ENCODE measurements around the gene DUSP16.
A peak's percentile ranks its signal among the peaks of the same experiment; 100 is the strongest.

Gene DUSP16

DNA sequence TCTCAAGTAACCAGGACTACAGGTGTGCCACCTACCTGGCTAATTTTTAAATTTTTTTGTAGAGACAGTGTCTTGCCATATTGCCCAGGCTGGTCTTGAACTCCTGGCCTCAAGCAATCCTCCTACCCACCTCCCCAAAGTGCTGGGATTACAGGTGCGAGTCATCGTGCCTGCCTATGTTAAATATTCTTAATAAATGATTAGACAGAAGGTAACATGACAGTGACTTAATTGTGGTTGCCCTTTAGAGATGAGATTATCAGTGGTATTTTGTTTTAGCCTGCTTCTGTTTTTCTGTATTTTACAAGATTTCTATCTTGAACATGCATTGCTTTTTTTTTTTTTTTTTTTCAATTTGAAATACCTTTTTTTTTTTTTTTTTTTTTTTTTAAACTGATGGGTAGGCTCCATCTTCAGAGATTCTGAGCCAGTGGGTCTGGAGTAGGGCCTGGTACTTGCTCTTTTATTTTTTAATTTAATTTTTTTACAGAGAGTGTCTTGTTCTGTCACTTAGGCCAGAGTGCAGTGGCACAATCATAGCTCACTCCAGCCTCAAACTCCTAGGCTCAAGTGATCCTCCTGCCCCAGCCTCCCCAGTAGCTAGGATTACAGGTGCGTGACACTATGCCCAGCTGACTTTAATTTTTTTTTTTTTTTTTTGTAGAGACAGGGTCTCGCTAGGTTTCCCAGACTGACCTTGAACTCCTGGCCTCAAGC, 117.3 kb downstream of the DUSP16 start:
- H3K4me3 ChIP-seq (ENCODE audit: low read depth, low read length): no peak overlapping the region
- in situ Hi-C loops (cut with HindIII; ENCODE audit: low sequenced_read_pairs): no loop called here
- DNase-seq (ENCODE audit: low read depth): no peak
- TF ChIP-seq, protein P1, sequence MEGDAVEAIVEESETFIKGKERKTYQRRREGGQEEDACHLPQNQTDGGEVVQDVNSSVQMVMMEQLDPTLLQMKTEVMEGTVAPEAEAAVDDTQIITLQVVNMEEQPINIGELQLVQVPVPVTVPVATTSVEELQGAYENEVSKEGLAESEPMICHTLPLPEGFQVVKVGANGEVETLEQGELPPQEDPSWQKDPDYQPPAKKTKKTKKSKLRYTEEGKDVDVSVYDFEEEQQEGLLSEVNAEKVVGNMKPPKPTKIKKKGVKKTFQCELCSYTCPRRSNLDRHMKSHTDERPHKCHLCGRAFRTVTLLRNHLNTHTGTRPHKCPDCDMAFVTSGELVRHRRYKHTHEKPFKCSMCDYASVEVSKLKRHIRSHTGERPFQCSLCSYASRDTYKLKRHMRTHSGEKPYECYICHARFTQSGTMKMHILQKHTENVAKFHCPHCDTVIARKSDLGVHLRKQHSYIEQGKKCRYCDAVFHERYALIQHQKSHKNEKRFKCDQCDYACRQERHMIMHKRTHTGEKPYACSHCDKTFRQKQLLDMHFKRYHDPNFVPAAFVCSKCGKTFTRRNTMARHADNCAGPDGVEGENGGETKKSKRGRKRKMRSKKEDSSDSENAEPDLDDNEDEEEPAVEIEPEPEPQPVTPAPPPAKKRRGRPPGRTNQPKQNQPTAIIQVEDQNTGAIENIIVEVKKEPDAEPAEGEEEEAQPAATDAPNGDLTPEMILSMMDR (IDR thresholded peaks at IDR 0.05; ENCODE audit: low read depth, low read length, missing control alignments): no peak

DNA sequence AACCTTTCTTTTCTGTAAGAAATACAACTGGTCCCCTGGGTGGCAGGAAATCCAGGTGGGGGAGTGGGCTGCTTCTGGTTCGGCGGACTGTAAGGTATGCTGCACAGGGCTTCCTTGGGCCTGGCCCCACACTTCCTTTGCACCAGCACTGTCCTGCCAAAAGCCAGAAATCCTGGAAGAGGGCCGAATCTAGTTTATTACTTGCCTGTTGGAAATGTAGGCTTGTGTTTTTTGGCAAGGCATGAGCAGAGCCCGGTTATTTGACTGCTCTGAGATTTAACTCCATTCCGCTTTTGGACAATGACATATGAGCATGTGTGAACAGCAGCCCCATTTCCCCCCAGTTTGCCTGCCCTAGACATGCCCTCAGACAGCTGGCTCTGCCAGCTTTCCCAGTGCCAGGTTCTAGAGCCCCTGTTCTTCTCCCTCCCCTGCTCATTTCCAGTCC, 119.2 kb downstream of the DUSP16 start:
- in situ Hi-C loops (cut with HindIII; ENCODE audit: low sequenced_read_pairs): no loop called here
- TF ChIP-seq, protein P1 (IDR thresholded peaks at IDR 0.05; ENCODE audit: low read depth, low read length, missing control alignments): no peak
- H3K4me3 ChIP-seq (ENCODE audit: low read depth, low read length): no peak overlapping the region
- peak; percentile 51 for DNase-seq (ENCODE audit: low read depth)

DNA sequence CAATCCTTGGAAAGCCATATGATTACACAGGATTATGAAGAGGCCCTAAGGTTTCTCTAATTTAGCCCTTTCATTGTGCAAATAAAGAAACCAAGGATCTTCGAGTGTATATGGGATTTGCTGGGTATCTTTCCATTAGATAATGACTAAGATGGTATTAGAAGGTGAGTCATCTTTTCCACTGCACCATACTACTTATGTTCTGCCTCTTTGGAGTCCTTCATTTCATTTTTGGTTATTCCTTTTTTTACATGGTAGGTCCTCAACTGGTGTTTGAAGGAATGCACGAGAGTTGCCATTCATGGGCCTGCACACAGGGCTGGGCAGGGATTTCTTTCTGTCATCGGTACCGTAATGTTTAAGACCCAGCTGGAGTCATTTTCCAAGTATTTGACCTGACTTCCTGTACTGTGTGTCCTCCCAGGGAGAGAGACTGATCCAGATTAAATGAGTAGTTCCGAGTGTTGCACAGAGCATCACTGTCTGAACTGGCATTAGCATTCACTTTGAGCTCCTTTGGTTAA, 120.1 kb downstream of the DUSP16 start:
- DNase-seq (ENCODE audit: low read depth): peak; percentile 9
- in situ Hi-C loops (cut with HindIII; ENCODE audit: low sequenced_read_pairs): no loop called here
- no peak overlapping the region for H3K4me3 ChIP-seq (ENCODE audit: low read depth, low read length)
- TF ChIP-seq, protein P1 (IDR thresholded peaks at IDR 0.05; ENCODE audit: low read depth, low read length, missing control alignments): no peak

DNA sequence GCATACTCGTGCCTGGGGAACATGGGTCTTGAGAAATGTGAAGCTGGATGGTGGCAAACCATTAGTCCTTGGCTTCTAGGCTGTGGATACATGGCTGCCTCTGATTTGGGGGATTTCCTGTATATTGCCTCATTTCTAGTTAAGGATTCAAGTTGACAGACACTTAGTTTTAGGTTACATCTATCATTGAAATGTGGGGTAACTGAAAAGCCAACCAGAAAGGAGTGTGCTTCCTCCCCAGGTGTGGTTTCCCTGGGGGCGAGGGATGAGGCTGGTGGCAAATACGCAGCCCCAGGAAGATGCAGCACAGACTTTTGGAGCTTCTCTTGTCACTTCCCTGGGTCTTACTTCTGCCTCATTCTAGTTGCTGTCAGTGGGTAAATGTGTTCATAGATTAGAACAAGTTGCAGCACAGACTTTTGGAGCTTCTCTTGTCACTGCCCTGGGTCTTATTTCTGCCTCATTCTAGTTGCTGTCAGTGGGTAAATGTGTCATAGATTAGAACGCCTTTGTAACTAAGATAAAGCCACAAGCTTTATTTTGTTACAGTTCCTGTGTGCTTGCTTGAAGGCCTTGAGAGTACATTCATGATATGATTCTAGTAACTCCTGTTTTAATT, 120.7 kb downstream of the DUSP16 start:
- H3K4me3 ChIP-seq (ENCODE audit: low read depth, low read length): no peak overlapping the region
- in situ Hi-C loops (cut with HindIII; ENCODE audit: low sequenced_read_pairs): no loop called here
- DNase-seq (ENCODE audit: low read depth): no peak
- TF ChIP-seq, protein P1 (IDR thresholded peaks at IDR 0.05; ENCODE audit: low read depth, low read length, missing control alignments): no peak

DNA sequence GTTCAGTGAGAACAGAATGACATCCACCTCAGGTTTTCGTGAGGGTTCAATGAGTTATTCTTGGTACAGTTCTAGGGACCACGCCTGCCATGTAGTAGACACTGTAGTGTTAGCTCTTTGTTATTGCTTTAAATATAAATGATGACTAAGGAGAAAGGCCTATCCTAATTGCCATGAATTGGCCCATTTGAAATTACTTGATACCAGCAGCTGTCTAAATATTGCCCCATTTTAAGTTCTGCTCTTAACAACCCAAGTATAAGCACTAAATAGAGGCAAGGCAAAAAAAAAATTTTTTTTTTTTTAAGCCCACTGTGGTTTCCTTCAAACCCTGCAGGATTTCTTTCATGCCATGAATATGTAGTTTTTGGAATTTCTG, 121.2 kb downstream of the DUSP16 start:
- TF ChIP-seq, protein P1 (IDR thresholded peaks at IDR 0.05; ENCODE audit: low read depth, low read length, missing control alignments): no peak
- in situ Hi-C loops (cut with HindIII; ENCODE audit: low sequenced_read_pairs): no loop called here
- DNase-seq (ENCODE audit: low read depth): no peak
- no peak overlapping the region for H3K4me3 ChIP-seq (ENCODE audit: low read depth, low read length)

DNA sequence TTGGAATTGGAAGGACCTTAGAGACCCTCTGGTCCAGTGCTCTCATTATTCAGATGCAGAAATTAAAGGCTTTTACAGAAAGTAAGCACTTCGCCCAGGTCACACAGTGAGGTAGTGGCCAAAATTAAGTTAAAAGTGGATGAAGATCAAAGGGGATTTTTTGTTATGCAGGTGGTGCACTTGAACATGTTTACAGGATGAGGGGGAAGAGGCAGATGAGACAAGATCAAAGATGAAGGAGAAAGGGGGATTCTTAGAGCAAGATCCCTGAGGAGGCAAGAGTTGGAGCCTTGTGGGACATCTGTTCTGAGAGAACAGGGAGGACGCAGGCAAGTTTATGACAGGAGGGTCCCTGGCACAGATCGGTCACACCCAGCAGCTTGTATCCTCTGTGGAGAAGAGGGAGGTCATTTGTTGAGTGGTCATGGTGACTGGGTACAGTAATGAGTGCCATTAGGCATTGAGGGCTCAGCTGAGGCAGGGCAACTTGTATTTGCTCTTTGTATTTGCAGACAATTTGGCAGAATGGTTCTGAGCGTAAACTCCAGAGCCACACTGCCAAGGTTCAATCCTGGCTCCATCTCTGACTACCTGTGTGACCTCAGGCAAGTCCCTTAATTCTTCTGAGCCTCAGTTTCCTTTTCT, 121.8 kb downstream of the DUSP16 start:
- DNase-seq (ENCODE audit: low read depth): no peak
- in situ Hi-C loops (cut with HindIII; ENCODE audit: low sequenced_read_pairs): no loop called here
- no peak overlapping the region for H3K4me3 ChIP-seq (ENCODE audit: low read depth, low read length)
- TF ChIP-seq, protein P1 (IDR thresholded peaks at IDR 0.05; ENCODE audit: low read depth, low read length, missing control alignments): no peak

Measured in astrocyte of the cerebellum (primary cell).